SH-SY5Y (cell line): ENCODE measurements around the gene MAP3K5.

Source experiments
- GATA2 ChIP-seq: IDR thresholded peaks from 2 replicates; pipeline ENCODE4 v1.6.1; 2011; ENCODE audit warnings: mild to moderate bottlenecking, low read depth, low read length
- GATA3 ChIP-seq: IDR thresholded peaks from 2 replicates; pipeline ENCODE4 v1.6.1; 2011; ENCODE audit warnings: low read depth, mild to moderate bottlenecking, low read length, moderate library complexity

- TF ChIP-seq GATA2: no peak
- no peak for TF ChIP-seq GATA3
Observed at GRCh38 chr6:136547871-136548270, 244.4 kb downstream of the MAP3K5 start.
